Measurements from ENCODE around the gene CUBN. TPM values are rescaled to one million over a fixed set of nuclear protein-coding genes. Genes with fewer than 3 reads are reported as not detected.

Gene CUBN
- polyA plus RNA-seq (ENCODE audit: insufficient read length in 3 of 3), result 100 to 1,000 TPM; 200 to 277 (median 202) TPM
- long read RNA-seq, donor 1, partial matches to known transcripts, result 10 of 10 reads
- long read RNA-seq, donor 1, other reads (novel, unspliced or antisense), result 0 of 10 reads
- long read RNA-seq, donor 2, partial matches to known transcripts, result 12 of 12 reads
- long read RNA-seq, donor 2, other reads (novel, unspliced or antisense), result 0 of 12 reads
- long read RNA-seq, donor 3, partial matches to known transcripts, result 34 of 35 reads
- long read RNA-seq, donor 3, other reads (novel, unspliced or antisense), result 0 of 35 reads
- long read RNA-seq, donor 4, partial matches to known transcripts, result 49 of 50 reads
- long read RNA-seq, donor 4, other reads (novel, unspliced or antisense), result 0 of 50 reads
- long read RNA-seq, donor 5, result 0 reads
- long read RNA-seq, donor 6, partial matches to known transcripts, result 205 of 205 reads
- long read RNA-seq, donor 6, other reads (novel, unspliced or antisense), result 0 of 205 reads
- long read RNA-seq, donor 7, partial matches to known transcripts, result 17 of 17 reads
- long read RNA-seq, donor 7, other reads (novel, unspliced or antisense), result 0 of 17 reads
- long read RNA-seq, donor 8, partial matches to known transcripts, result 95 of 97 reads
- long read RNA-seq, donor 8, other reads (novel, unspliced or antisense), result 0 of 97 reads
- long read RNA-seq, donor 9, partial matches to known transcripts, result 17 of 17 reads
- long read RNA-seq, donor 9, other reads (novel, unspliced or antisense), result 0 of 17 reads
- long read RNA-seq, donor 10, partial matches to known transcripts, result 30 of 30 reads
- long read RNA-seq, donor 10, other reads (novel, unspliced or antisense), result 0 of 30 reads
- long read RNA-seq, donor 11, partial matches to known transcripts, result 65 of 67 reads
- long read RNA-seq, donor 11, other reads (novel, unspliced or antisense), result 0 of 67 reads
- long read RNA-seq, donor 12, result 0 reads
- long read RNA-seq, donor 13, result 0 reads
- long read RNA-seq, donor 14, partial matches to known transcripts, result 6 of 6 reads
- long read RNA-seq, donor 14, other reads (novel, unspliced or antisense), result 0 of 6 reads
- long read RNA-seq, donor 15, partial matches to known transcripts, result 16 of 16 reads
- long read RNA-seq, donor 15, other reads (novel, unspliced or antisense), result 0 of 16 reads
- long read RNA-seq, donor 16, partial matches to known transcripts, result 6,256 of 6,678 reads
- long read RNA-seq, donor 16, other reads (novel, unspliced or antisense), result 421 of 6,678 reads

DNA sequence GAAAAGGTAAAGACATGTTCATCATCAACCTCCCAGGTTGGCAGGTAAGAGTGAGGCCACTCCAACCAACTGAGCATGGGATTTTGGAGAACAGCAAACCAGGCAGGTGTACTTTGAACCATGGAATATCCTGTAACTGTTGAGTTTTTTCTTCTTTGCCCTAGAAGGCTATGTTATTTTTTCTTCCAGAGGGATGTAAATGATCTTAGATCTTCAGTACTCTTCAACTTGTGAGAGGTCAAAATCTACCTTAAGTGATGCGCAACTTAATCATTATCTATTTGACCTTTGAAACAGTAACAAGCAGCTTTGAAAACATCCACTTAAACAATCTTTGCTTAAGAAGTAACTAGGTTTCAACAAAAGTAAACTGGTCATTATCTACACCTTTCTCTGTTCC lies at the start of gene CUBN:
CUBN (minus strand) TSS at position 71 of the 400 bp plus-strand sequence; CDS start at position 25, 46 bp downstream.
- peak in 1 of 11 donors; percentile 35 for DNase-seq (ENCODE audit: extremely low read depth in 1 of 11, low read depth in 9 of 11, low spot score in 4 of 11)

DNA sequence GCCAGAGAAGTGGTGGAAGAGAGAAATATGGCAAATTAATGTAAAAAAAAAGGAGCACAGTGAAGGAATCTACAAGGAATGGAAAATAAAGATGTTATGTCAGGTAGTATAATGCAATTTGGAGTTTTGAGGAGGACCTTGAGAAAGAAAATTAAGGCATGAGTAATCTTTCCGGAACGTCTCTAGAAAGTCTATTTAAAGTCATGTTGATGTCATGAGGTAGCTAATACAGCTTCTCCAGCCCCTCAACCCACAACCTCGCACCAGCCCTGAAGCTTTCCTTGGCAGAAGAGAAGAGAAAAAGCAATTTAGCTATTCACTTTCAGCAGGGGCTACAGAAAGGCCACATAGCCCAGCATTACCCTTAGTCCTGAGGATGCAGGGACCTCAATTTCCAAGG lies 49.4 kb upstream of the CUBN start:
- no peak for DNase-seq (ENCODE audit: extremely low read depth in 1 of 11, low read depth in 9 of 11, low spot score in 4 of 11)

DNA sequence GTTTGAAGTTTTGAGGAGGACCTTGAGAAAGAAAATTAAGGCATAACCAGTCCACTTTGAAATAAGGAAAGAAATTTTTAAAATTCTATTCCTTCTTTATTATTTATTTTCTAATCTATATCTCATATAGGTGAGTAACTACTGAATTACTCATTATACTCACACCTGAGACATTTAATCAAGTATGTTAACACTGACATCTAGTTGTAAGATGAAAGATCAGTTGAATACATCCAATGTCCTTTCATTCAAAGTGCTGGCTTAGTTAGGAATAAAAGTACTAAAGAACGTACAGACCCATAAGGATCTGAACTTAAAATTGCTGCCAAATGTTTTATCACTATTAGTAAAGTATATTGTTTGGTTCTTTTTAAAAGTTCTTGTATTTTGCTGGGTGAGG lies 48.4 kb upstream of the CUBN start:
- no peak for DNase-seq (ENCODE audit: extremely low read depth in 1 of 11, low read depth in 9 of 11, low spot score in 4 of 11)

DNA sequence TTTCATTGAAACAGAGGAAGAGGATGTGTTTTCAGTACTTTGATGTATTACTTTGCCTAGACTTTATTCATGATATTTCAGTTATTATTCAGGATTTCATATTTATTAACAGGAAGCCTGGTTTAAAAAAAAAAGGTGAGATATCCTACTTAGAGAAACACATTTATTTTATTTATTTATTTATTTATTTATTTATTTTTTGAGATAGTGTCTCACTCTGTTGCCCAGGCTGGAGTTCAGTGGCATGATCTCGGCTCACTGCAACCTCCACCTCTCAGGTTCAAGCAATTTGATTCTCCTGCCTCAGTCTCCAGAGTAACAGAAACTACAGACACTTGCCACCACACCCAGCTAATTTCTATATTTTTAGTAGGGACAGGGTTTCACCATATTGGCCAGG lies 47.4 kb upstream of the CUBN start:
- no peak for DNase-seq (ENCODE audit: extremely low read depth in 1 of 11, low read depth in 9 of 11, low spot score in 4 of 11)

DNA sequence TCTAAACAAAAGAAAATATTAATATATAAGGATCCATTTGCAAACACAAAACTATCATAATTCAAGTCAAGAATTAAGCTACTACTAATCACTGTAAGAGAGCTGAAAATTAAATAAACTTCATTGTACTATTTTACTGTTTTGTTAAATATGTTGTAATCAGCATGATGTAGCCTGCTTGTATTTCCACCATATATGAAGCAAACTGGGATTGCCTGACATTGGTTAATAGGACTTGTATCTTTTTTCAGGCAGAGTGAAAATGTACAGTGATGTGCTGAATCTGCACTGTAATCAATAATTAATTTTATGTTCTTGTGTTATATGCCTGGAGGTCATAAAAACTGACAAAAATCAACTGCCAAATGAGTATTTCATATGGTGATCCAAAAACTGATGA lies 46.5 kb upstream of the CUBN start:
- no peak for DNase-seq (ENCODE audit: extremely low read depth in 1 of 11, low read depth in 9 of 11, low spot score in 4 of 11)

DNA sequence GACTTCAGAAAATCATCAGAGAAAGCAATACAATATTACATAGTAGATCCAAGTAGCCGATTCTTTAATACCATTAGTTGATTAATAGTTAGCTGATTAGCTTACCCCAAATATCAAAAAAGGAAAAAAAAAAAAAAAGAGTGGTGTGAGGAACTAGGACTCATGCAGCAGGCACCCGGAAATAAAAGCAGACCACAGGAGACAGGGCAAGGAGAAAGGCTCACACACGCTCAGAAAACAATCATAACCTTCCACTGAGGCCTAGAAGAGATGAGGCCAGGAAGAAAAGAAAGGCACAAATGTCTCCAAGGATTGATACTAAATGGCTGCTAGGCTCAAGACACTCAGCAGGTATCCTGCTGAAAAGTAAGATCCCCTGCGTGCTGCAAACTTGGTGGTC lies 45.9 kb upstream of the CUBN start:
- DNase-seq (ENCODE audit: extremely low read depth in 1 of 11, low read depth in 9 of 11, low spot score in 4 of 11), result no peak

DNA sequence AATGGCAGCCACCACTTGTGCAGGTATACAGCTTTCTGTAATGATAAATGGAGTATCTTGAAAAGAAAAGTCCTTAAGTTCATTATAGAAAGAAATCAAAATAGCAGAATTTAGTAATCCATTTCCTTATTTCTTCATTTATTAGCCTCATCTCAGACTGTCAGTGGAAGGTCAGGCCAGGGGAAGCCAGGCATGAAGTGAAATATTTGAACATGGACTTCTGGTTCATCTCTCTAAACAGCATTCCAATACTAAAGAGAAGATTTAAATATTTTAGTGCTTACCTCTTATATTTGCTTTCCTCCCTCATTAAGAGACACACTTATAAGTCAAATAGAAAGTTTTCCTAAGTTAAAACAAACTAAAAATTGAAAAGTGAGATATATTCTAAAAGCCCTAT lies 45.0 kb upstream of the CUBN start:
- DNase-seq (ENCODE audit: extremely low read depth in 1 of 11, low read depth in 9 of 11, low spot score in 4 of 11), result no peak

DNA sequence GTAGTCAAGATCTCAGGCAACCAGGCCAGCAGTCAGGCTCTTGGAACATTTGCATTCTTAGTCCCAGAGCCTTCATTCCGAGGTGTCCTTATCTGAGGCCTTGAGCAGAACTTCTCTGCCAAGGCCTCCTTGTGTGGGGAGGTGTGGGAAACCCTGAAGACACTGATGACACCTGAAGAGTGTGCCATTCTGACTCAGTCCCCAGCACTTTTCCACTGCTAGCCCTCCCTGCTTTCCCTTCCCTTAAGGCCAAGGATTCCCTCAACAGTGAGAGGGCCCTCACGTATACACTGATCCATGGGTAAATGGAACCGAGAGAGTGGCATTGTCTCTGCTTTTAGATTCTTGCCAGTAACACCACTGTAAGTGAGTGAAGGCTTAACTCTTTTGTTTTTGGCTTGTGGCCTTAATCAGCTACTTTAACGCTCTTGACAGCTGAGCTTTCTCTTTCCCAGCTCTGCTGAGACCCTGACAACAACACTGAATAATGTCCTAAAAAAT lies 41.6 kb upstream of the CUBN start:
- no peak for DNase-seq (ENCODE audit: extremely low read depth in 1 of 11, low read depth in 9 of 11, low spot score in 4 of 11)

DNA sequence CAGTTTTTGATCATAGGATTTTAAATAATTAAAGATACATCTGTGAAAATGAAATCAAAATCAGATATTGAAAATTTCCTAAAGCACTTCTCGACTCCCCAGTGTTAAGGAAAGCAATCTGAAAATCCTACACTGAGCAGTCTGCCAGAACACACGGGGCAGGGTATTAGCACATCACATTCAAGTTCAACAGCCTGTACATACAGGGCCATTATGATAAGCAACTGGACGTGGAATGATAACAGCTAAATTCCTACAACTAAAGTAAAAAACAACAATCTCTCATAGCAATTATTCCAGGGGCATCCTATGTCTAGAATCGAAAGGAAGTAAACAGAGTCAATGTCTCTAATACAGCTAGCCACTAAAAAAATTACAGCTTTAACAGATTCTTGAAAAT lies 40.2 kb upstream of the CUBN start:
- DNase-seq (ENCODE audit: extremely low read depth in 1 of 11, low read depth in 9 of 11, low spot score in 4 of 11), result no peak

DNA sequence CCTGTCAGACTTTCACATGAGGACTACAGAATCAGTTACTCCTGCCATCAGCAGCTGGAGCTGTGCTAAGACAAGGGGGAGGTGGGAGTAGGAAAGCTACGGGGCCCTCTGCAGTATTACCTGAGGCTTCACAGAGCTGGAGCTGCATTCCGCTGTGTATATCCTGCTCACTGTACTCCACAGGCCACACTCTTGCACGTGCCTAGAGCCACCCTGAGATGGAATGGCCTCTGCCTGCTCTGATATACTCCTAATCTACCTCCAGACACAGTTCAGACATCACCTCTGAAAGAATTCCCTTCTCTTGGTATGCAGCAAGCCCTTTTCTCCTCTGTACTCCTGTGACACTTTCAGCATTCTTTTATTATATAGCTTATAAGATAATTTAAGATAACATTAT lies 37.1 kb upstream of the CUBN start:
- no peak for DNase-seq (ENCODE audit: extremely low read depth in 1 of 11, low read depth in 9 of 11, low spot score in 4 of 11)

DNA sequence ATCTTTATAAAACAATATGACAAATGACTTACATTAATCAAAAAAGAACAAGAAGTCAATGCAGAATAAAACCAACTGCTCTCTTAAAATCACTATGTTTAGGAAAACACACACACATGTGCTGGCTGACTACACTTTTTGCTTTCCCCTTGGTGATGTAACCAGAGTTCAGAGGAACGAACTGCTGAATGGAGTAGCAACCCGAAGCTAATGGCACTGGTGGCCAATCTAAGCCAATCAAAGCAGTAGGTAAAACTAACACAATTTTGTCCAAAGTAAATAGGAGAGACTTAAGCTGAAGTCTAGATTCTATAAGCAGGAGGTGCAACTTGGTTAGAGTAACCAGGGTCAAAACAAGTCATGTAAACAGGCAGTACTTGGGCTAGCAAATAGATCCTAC lies 33.2 kb upstream of the CUBN start:
- DNase-seq (ENCODE audit: extremely low read depth in 1 of 11, low read depth in 9 of 11, low spot score in 4 of 11), result no peak

DNA sequence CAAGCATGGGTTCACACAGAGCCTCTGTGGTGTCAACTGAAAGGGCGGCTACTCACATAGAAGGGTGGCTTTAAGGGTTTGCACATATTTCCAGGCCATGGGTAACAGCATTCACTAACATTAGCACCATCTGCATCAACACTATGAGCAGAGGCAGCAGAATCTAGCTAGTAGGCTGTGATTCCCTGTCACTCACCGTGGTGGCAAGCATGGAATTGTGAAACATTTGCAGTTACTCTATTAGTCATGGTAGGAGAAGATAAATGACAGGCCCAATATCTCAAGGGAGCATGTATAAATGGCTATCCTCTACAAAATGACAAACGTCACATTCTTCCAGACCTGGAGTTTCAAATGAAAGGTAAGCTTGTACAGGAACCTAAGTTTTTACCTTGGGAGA lies 32.2 kb upstream of the CUBN start:
- no peak for DNase-seq (ENCODE audit: extremely low read depth in 1 of 11, low read depth in 9 of 11, low spot score in 4 of 11)

DNA sequence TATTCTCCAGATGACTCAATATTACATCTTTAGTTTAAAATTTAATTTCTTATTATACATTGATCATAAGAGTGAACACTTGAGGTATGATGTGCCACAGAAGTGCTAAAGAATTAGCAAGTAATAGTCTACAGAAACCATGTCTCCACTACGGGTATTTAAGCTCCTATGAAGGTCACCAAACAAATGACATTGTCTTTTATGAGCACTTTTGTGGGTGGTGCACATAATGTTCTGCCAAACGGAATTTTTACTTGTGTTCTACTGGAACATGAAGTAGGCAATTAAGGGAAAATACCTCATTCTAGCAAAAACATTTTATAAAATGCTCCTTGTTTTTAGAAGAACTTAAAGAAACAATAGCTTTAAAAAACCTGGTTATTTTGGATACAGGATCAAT lies 27.4 kb upstream of the CUBN start:
- no peak for DNase-seq (ENCODE audit: extremely low read depth in 1 of 11, low read depth in 9 of 11, low spot score in 4 of 11)

DNA sequence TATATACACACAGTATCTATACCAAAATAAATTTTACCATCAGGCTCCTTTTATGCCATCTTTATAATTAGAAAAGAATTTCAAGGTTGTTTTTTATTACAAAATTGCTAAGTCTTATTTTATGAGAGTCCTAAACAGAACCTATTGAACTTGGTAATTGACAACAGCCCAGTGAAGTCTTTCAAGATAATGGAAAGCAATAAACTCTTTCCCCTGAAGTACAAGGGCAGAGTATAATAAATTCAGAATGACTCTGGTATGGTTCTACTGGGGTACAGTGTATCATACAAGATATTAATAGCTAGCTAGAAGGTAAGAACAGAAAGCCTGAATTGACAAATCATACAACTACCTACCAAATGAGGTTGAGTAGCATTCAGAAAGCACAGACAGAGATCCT lies 26.2 kb upstream of the CUBN start:
- DNase-seq (ENCODE audit: extremely low read depth in 1 of 11, low read depth in 9 of 11, low spot score in 4 of 11), result no peak

DNA sequence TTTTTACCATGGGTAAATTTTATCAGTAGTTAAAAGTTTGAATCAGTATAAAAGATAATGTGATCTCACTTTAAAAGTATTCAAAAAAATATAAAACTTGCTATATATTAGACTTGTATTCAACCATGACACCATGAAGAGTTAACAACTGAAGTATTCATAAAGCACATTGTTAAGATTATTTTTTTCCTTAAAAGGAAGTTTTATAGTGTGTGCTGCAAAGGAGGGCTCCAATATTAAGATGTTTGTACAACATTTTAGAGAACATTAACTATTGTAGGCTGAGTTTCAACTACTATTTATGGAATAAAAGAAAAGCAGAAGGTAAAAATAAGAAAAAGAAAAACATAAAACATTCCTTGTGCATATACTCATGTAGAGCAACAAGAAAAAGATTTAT lies 24.5 kb upstream of the CUBN start:
- no peak for DNase-seq (ENCODE audit: extremely low read depth in 1 of 11, low read depth in 9 of 11, low spot score in 4 of 11)

DNA sequence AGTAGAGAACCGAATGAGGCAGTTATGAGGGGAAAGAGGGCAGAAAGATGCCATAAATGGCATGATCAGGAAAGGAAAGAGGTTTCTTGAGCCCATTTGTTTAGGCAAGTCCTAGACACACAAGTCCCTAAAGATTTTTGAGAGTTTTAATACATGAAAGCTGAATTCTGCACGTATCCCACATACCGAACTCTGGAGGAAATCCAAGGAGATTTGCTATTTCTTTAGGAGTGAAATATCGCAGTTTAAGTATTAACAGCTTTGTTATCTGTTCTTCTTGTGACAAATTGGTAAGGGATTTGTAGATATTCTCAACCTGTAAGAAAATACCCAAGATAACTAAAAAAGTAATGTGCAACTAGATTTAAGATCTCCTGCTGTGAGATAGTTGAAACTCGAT lies 23.7 kb upstream of the CUBN start:
- DNase-seq (ENCODE audit: extremely low read depth in 1 of 11, low read depth in 9 of 11, low spot score in 4 of 11), result no peak

DNA sequence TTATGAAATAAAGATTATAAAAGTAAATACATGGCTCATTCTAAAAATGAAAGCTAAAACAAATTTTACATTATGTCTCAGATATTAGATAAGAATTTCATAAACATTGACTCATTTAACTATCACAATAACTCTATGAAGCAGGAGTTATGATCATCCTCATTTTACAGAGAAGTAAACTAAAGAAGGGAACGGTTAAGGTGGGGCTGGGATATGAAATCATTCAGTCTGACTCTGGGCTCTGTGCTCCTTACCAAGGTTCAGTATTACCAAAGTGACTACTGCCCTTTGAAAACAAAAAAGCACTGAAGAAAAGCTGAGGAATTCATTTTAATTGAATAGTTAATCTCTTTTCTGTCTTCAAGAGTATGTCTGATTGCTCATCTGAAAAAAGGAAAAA lies 22.1 kb upstream of the CUBN start:
- no peak for DNase-seq (ENCODE audit: extremely low read depth in 1 of 11, low read depth in 9 of 11, low spot score in 4 of 11)

DNA sequence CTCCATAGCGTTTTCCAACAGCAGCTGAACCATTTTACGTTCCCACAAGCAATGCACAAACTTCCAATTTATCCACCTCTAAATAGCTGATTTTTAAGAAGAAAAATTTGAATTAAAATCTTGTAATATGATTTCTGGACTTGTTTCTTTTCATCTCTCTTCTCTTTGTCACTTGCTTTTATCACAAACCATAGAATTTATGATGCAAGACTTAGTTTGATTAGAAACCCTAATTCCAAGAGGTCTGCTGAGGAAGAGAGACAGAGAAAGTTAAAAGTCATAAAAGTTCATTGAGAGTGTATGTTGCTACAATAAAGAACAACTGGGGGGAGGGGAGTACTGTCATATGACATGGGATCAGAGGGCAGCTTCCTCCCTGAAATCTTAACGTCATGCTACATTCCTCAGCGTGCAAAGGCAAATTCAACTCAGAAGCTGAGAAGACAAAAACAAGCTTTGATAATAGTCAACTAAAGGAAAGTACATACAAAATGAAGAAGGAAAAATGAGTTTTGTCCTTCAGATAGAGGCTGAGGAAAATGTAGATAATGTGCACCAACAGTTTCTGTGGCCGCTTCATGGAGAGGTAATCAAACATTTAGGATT lies 18.4 kb upstream of the CUBN start:
- DNase-seq (ENCODE audit: extremely low read depth in 1 of 11, low read depth in 9 of 11, low spot score in 4 of 11), result peak; percentile 50 to 84 (median 69)

DNA sequence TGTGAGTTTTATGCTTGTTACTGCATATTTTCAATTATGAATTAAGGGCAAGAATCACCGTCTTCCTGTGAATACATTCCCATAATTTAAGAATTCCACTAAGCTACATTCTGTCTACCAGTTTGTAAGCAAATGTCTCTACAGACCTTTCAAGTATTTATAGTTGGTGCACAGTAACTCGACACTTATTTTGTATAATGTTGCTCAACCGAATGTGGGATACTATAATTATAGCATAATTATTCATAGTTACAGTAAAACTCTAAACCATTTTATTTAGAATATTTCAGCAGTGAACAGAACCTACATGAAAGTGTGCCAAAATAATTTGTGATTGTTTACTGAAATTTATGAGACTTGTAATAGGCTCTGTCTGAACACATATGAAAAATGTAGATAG lies 17.3 kb upstream of the CUBN start:
- no peak for DNase-seq (ENCODE audit: extremely low read depth in 1 of 11, low read depth in 9 of 11, low spot score in 4 of 11)
